HG03460 (cell line): ENCODE measurements around the gene LAMC3.
"Not testable (repeated sequence)": the region's sequence is repeated elsewhere in the genome, so short reads cannot be mapped to it uniquely, and the experiment has no call there.

Experiments used
- ATAC-seq: cut with Tn5 transposase; IDR thresholded peaks from one replicate; pipeline ENCODE4 v1.9.1; 2021; ENCODE audit not compliant: unreplicated experiment

LAMC3 gene

GRCh38 chr9:130991778-130992681 is 16.9 kb upstream of the LAMC3 start:
- ATAC-seq = no peak

GRCh38 chr9:130992682-130993032 is 16.3 kb upstream of the LAMC3 start:
- ATAC-seq = no peak

- ATAC-seq = no peak
Measured at GRCh38 chr9:130993303-130994030, 15.5 kb upstream of the LAMC3 start.

GRCh38 chr9:130994135-130995085 is 14.6 kb upstream of the LAMC3 start:
- no peak for ATAC-seq

DNA sequence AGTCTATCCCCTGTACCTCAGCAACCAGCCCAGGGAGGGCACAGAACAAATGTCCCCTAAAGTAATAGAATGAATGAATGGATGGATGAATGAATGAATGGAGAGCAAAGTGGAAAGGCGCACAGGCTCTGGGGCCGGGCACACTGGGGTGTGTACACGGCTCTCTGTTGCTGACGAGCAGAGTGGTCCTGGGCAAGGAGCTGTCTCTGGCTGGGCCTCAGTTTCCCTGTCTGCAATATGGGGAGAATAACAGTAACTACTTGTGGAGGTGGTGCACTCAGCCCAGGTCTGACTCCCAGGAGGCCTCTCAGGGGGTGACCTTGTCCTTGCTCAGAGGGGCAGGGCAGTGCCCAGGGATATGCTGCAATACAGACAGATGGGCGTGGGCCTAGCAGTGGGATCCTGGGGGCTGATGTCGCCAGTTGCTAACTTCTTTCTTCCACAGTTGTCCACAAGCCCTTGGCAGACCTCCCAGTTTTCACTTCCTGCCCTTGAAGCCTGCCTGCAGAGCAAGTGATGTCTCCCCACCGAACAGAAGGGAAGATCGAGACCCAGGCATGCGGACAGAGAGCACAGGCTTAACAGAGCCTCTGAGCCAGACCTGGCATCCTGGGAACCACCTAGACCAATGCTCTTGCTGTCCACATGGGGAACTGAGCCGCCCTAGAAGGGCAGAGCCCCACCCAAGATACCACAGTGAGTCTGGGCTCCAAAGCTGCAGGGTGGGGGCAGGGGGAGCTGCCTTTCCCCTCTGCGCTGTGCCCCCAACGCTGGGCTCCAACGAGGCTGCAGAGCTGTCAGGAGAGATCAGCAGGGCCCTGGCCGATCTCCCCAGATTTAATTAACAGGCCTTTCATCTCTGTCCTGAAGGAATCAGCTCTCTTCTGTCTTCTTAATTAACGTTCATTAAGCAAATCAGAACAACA is 13.6 kb upstream of the LAMC3 start:
- no peak for ATAC-seq

- ATAC-seq = no peak
Measured at GRCh38 chr9:130996205-130996604, 12.8 kb upstream of the LAMC3 start.

GRCh38 chr9:130996676-130997394 is 12.1 kb upstream of the LAMC3 start:
- no peak for ATAC-seq

- ATAC-seq = no peak
Measured at GRCh38 chr9:130997395-130997684, 11.6 kb upstream of the LAMC3 start.

DNA sequence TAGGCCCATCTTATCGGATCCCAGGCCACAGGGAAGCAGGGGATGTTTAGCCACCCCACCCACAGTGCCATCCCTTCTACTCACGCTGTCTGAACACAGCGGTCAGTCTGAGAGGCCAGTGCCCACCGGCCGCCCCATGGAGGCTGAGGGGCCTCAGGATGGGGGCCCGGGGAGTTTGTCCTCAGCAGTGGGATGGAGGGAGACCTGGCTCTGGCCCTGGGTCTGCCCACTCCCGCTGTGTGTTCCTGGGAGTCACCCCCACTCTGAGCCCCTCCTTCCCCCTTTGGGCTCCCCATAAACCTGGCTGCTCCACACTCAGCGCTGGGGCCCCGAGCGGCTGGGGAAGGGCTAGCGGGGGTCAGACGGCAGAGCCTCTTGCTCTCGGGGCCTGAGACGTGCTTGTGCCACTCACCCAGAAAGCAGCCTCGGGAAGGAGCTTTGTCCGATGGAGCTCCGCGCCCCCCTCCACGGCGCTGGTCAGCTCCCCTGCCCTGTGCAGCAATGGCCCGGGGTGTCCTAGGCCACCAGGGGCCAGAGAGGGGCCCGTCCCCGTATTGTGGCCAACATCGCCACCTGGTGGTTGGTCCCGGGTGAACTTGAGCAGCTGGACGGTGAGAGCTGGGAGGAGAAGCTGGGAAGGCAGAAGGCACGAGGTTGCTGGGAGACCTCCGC is 10.9 kb upstream of the LAMC3 start:
- ATAC-seq = no peak

- no peak for ATAC-seq
Measured at GRCh38 chr9:130998597-130999244, 10.3 kb upstream of the LAMC3 start.

DNA sequence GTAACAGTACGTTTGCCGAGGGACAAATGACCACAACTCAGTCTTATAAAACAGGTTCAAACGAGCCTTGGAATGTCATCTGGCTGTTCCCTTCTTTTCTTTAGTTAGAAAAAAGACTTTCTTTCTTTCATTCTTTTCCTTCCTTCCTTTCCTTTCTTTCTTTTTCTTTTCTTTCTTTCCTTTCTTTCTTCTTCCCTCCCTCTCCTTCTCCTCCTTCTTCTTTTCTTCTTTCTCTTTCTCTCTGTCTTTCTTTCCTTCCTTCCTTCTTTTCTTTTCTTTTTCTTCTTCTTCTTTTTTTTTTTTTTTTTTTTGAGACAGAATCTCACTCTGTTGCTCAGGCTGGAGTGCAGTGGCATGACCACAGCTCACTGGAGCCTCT is 9.7 kb upstream of the LAMC3 start:
- no peak for ATAC-seq

GRCh38 chr9:131000526-131000925 is 8.4 kb upstream of the LAMC3 start:
- ATAC-seq = not testable (repeated sequence)

GRCh38 chr9:131001021-131001420 is 8.0 kb upstream of the LAMC3 start:
- ATAC-seq = no peak

- ATAC-seq = no peak
Measured at GRCh38 chr9:131001990-131002389, 7.0 kb upstream of the LAMC3 start.

- ATAC-seq = no peak
Measured at GRCh38 chr9:131006601-131007000, 2.4 kb upstream of the LAMC3 start.

- ATAC-seq = no peak
Measured at GRCh38 chr9:131008086-131008485, 888 bp upstream of the LAMC3 start.

DNA sequence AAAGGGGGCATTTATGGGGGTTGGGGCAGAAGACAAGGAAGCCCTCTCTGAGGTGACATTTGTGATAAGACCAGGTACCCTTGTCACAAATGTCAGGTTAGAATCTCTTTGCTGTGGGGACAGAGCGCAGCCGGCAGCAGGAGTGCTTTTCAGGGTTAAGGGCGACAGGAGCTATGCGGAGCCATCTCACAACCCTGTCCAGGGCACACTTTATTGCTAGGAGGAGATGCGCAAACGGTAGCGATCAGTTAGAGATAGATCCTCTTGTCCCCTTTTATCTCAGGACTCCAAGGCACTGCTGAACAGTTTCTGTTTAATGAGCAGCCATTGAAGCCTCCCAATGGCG is 438 bp upstream of the LAMC3 start:
- ATAC-seq = no peak

DNA sequence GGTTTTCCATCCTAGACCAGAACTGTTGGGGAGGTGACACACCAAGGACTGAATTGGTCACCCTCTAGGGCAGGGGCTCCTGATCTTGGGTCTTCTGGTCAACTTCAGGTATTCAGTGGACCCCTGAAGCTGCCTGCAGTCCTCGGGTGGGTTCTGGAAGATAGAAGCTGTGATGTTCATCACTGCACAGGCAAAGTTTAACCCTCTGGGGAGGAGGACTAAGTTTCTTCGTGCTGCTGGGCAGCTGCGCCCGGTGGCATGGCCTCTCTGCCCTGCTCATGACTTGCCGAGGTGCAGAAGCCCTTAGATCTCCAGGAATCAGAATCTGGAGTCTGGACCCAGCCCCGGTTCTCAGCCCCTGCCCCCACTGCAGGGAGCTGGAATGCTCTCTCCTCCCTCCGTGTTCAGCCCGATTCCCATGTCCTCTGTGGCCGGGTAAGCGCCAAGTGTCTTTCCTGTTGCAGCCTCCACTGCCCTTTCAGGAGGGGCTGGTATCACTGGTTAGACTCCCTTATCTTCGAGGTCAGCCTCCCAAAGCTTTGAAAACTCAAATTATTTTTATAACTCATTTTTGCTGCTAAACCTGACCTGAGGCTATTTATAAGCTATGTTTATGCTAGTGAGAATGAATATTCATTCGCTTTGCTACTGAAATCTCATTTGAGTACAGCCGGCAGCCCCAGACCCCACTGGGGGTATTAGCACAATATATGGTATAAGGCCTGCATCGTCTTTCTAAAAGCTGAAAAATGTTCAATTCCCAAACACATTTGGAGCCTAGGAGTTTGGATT is 1.7 kb downstream of the LAMC3 start:
- ATAC-seq = no peak
